GM19239 (cell line): Measurements from ENCODE around the gene CCDC71L.
"Not testable (repeated sequence)": the region's sequence is repeated elsewhere in the genome, so short reads cannot be mapped to it uniquely, and the experiment has no call there.

Experiments
- DNase-seq: peaks from one replicate; pipeline ENCODE4 v3.0.0; 2011; ENCODE audit warnings: low spot score; ENCODE audit not compliant: insufficient read length
- FAIRE-seq: peaks from 2 replicates; lab custom pipeline; 2011; peaks lifted over from hg19 to GRCh38; lab: Jason Lieb, UNC

The CCDC71L gene

DNA sequence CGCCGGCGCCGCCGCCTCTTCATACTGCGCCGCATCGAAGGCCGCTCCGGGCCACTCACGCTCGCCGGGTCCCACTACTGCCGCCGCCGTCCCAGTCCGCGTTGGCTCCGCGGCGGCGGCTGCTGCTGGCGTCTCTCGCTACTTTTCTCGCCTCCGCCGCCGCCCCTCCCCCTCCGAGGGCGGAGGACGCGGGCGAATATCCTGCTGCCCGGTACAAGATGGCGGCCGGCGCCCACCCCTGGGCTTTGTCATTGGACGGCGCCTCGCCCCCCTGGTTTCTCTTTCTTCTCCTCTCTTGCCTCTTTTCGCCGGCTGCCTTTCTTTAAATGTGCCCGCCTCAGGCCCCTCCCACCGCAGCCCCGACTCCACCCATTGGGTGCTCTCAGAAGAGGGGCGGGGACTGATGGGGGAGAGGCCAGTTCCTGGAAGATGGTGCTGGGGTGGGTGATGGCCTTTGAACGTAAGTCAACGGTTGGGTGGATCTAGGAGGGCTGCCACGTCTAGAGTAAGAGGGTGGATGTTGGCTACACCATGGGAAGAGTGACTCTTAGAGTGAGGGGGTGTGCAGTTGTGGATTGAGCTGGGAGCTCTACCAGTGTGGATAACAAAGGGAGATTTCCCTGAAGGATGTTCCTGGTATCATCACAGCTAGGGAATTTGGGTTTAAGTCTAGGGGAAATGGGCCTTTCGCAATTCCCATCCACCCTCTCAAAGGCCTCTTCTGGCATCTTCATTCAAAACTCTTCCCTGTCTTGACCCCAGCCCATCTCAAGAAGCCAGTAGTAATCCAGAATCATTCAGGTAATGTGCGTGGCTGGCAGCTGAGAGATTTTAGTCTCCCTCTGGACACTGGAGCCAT lies at the start of gene CCDC71L:
CCDC71L (minus strand) TSS at position 297 of the 859 bp plus-strand sequence; CDS start at position 35, 262 bp downstream.
- FAIRE-seq (peak; percentile 91), DNase-seq (peak; percentile 89)

- not testable (repeated sequence) for FAIRE-seq, DNase-seq
Measured at GRCh38 chr7:106709604-106710003, 48.6 kb upstream of the CCDC71L start.

- DNase-seq (peak; percentile 9), FAIRE-seq (peak; percentile 56)
Measured at GRCh38 chr7:106704000-106704840, 43.3 kb upstream of the CCDC71L start.

DNA sequence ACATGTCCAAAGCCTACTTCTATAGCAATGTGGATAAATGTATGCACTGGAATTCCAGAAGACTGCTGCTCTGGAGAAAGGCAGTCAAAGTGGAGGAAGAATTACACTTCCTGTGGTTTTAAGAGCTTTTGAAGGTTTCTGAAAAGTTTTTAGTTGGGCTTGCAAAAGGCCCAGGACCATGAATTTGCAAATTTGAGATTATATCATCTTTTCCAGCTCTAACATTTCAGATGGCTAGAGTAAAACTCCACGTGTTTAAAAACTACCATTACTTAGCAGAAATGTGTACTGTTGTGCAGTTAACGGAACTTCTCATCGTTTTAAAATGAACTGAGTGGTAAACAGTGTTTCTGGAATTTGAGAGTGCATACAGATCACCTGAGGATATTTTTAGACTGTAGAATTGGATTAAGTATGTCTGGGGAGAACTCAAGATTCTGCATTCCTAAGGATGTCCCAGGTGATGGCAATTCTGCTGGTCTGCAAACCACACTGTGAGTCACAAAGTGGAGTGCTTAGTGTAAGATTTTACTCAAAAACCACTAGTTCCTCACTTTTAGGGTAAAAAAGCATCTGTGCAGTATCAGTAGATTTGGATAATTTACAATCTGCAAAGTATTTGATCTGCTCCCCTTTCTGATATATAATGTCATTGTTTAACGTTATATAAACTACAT lies 32.9 kb upstream of the CCDC71L start:
- no peak for FAIRE-seq
- no peak for DNase-seq

DNA sequence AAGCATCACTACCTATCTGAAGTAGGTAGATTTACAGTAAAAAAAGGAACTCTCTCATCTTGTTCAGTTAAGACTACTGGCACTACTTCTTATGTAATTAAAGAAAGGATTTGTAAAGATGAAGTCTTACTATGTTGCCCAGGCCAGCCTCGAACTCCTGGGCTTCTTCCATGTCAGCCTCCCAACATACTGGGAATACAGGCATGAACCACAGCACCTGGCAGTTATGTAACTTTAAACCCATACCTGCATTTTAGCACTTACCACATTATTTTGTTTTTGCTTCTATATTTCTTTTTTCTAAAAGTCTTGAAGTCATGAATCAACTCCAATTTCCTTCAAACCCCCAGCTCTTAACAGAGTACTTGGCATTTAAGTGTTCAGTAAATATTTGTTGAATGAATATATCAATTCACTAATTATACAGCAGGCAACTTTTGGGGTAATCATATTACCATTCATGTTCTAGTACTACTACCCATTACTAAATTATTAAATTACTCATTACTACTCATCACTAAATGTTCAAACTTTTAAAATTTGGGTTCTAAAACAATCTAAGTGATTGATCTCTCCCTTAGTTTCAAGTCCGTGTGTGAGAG lies 31.6 kb upstream of the CCDC71L start:
- FAIRE-seq (no peak), DNase-seq (no peak)

DNA sequence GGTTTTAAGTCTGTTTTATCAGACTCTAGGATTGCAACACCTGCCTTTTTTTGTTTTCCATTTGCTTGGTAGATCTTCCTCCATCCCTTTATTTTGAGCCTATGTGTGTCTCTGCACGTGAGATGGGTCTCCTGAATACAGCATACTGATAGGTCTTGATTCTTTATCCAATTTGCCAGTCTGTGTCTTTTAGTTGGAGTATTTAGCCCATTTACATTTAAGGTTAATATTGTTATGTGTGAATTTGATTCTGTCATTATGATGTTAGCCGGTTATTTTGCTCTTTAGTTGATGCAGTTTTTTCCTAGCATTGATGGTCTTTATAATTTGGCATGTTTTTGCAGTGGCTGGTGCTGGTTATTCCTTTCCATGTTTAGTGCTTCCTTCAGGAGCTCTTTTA lies 27.2 kb upstream of the CCDC71L start:
- not testable (repeated sequence) for DNase-seq, FAIRE-seq

DNA sequence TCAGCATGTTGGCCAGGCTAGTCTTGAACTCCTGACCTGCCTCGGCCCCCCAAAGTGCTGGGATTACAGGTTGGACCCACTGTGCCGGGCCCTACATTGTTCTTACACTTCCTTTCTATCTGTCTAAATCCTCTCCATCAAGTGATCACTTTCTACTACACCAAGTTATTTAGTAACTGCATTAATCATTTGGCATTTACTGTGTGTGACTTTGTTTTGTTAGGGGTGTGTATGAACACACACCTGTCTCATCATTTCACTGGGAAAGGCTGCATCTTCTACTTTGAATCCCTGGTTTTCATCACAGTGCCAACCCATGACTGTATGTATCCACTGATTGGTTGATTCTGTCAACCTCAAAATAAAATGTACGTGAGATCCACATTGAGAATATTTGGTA lies 23.0 kb upstream of the CCDC71L start:
- DNase-seq (no peak), FAIRE-seq (no peak)

DNA sequence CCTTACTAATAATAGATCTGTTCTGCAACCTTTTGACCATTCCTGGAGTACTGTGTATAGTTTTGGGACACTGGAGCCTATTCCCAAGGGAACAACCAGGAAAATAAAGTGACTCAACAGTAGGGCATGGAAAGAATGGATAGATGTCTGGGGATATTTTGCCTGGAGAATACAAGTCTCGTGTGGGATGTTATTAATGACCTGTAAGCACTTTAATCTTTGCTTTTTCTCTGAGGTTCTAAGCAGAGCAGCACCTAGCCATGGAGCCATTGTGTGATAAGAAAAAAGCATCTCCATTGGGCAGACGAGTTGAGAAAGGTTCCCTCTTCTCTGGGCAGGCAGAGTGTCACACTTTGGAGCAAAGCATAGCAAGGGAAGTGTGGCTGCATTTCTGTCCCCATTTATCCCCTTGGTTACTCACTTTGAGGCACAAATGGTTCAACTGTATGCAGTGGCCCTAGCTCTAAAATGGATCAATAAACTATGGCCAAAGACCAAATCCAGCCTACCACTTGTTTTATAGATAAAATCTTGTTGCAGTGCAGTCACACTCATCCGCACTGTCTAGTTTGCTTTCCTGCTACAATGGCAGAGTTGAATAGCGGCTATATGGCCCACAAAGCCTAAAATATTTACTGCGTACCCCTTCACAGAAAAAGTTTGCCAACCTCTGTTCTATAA lies 21.0 kb upstream of the CCDC71L start:
- no peak for FAIRE-seq
- DNase-seq, result no peak

DNA sequence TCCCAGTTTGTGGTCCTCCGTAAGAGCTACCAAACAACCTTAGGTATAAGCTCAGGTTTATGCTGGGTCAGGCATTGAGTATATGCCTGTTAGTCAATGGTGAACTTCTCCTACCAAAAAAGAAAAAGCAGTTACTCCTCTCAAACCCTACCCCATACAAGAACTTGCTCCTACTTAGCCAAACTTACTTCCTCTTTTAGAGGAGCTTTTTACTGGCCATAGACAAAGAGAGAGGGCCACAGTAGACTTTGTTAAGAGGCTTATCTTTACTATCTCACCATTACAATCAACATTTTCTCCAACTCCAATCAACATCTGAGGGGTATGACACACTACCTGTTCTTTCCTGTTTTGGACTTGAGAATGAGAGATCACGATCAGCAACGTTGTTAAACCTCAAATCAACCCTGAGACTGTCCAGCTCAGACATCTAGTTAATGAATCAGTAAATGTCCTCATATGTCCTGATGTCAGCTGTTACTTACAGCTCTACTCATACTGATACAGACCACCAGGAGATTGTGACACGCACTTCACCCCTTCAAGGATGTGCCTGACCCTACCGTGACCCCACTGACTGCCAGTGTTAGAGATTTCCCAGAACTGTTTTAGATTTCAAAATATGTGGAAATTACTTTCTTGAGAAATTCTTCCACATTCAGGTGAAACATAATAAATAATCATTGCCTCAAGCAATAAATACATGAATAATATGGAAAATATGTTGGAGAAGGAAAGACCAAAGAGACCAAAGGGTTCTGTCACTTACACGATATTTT lies 18.4 kb upstream of the CCDC71L start:
- FAIRE-seq (peak; percentile 37), DNase-seq (no peak)

- FAIRE-seq, result no peak
- no peak for DNase-seq
Measured at GRCh38 chr7:106678795-106679152, 17.8 kb upstream of the CCDC71L start.

- not testable (repeated sequence) for FAIRE-seq, DNase-seq
Measured at GRCh38 chr7:106676506-106676905, 15.5 kb upstream of the CCDC71L start.

GRCh38 chr7:106673688-106674087 lies 12.7 kb upstream of the CCDC71L start:
- not testable (repeated sequence) for FAIRE-seq, DNase-seq

DNA sequence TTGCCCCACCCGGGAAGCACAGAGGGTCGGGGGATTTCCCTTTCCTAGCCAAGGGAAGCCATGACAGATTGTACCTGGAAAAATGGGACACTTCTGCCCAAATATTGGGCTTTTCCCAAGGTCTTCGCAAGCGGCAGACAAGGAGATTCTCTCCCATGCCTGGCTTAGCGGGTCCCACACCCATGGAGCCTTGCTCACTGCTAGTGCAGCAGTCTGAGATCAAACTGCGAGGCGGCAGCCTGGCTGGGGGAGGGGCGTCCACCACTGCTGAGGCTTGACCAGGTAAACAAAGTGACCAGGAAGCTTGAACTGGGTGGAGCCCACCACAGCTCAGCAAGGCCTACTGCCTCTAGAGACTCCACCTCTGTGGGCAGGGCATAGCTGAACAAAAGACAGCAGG lies 11.0 kb upstream of the CCDC71L start:
- FAIRE-seq, DNase-seq: not testable (repeated sequence)

GRCh38 chr7:106671160-106671559 lies 10.2 kb upstream of the CCDC71L start:
- DNase-seq (no peak), FAIRE-seq (no peak)

- FAIRE-seq (no peak), DNase-seq (no peak)
Measured at GRCh38 chr7:106668861-106669524, 8.0 kb upstream of the CCDC71L start.

GRCh38 chr7:106666353-106666752 lies 5.4 kb upstream of the CCDC71L start:
- FAIRE-seq, result no peak
- DNase-seq, result no peak

DNA sequence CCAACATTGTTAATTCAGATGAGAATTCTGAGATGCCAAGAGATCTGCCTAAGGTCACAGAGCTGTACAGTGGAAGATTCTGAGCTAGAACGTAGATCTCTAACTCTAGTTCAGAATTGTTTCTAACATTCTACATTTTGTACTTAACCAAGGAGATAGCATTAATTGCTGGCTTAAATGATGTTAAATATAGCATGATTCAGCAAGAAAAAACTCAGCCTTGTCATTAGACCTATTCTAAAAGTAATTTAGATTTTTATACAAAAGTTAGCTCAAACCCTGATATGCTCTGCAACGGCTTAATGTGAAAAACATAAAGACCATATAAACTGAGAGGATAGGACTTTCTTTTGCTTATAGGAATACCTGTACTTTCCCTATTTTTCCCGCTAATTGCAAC lies 3.4 kb upstream of the CCDC71L start:
- no peak for DNase-seq
- no peak for FAIRE-seq
